Posterior cingulate gyrus (tissue), 11 donors: ENCODE data around the gene IGF2BP1.
"Not testable (repeated sequence)": the region's sequence is repeated elsewhere in the genome, so short reads cannot be mapped to it uniquely, and the experiment has no call there.

Source experiments
- DNase-seq, 10 donors: peaks; one replicate each; pipeline versions ENCODE4 v3.0.0 to v3.0.0-alpha.2; 2020 to 2021; ENCODE audit warnings: mixed read lengths in 3 of 10
- intact Hi-C: fragments of 100-400 bp; cut with DNase I; formaldehyde crosslinking; loops from one replicate; pipeline ENCODE4 v1.15.1; 2023

IGF2BP1 gene

DNA sequence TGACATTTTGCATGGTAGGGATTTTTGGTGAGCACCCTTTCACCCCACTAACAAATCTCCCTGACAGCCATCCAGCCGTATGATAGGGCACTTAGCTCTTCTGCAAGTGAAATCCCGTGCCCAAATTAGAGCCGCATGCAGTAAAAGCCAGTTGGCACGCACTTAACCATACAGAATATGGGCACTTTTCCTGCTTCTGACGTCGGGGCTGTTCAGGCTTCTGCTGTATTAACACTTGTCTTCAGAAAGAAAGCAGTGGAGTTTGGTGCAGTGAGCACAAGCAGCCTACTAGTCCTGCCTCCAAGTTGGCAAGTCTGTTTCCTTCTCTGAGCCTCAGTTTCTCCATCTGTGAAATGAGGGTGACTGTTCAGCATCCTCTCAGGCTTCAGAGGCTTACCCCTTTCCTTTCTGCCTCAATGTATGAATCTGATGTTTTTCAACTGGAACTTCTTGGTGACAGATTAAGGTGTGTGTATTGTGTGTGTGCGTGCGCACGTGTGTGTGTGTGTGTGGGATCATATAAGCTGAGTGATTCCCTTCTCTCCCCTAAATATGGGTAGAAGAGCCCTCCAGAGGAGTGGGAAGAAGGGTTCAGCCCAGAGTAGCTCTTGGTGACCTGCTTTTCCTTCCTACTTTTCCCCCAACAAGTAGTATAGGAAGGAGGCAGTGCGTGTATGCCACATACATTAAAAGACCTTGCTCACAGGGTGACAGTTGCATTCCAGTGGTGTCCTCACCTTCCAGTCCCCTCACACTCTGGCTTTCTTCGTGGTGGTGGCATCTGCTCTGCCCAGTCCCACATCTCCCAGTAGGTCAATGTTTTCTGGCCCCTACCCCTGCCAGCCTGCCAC, 19.0 kb downstream of the IGF2BP1 start:
- DNase-seq: no peak
- intact Hi-C loops: no loop called here

DNA sequence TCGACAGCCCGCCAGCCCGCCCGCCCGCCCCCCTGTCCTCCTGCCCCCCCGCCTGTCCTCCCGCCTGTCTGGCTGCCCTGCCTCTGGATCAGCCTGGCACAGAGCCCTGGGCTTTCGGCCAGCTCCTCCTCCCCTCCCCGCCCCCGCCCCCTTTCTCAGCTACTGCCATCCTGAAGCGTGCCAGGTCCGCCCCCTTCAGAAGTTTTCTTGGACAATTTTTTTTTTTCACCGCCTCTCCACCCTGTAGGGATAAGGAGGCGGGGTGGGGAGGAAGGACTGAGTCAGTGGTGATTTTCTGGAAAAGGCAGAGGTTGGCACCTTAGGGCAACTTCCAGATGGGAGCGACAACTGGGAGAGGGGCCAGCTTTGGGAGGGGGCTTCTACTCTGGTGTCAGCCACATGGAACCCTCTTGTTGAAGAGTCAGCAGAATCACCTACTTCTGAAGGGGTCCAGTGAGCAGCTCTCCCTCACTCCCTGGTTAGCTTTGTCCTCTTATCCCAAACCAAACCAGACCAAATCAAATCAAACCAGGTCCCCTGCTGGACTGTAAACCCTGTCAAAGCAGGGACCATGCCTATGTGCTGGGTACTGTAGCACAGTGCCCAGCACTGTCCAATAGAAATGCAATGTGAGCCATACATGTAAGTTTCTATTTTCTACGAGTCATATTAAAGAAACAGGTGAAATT, 19.7 kb downstream of the IGF2BP1 start:
- DNase-seq: no peak
- intact Hi-C loops: no loop called here

DNA sequence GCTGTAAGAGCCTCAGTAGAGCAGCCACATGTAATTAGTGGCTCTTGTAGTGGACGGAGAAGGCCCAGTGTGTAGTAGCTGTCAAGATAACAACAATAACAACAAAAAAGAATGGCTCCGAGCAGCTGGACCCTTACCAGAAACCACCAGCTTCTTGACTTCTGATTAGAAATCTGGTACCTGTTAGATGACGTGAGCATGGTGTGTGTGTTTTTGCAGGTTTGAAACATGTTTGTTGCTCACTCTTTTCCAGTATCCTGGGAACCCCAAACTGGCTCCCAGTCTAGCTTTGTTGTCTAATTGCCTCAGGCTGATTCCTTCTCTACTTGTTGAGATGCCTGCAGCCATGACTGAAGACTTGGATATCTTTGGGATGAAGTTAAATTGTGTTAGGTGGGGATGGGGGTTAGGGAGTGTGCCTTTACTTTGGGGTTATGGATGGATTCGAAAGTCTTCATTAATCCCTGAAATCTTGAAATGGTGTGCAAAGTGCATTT, 21.0 kb downstream of the IGF2BP1 start:
- DNase-seq: no peak
- intact Hi-C loops: no loop called here

DNA sequence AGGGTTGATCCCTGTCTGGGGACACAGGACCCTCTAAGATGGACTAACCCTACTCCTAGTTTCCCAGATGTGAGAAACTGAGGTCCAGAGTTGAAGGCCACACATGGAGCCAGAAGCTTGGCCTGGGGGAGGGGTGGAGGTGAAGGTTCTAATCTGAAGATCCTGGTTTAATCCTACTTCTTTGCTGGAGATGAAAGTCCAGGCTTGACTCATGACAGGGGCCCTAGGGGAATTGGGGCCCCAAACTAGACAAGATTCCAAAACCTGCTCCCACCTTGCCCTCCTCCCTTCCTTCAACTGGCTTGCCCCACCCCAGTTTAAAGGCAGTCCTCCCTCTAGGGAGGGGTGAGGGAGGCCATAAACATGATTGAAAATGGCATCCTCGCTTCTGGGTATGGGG, 21.6 kb downstream of the IGF2BP1 start:
- intact Hi-C loops: no loop called here
- DNase-seq: no peak

DNA sequence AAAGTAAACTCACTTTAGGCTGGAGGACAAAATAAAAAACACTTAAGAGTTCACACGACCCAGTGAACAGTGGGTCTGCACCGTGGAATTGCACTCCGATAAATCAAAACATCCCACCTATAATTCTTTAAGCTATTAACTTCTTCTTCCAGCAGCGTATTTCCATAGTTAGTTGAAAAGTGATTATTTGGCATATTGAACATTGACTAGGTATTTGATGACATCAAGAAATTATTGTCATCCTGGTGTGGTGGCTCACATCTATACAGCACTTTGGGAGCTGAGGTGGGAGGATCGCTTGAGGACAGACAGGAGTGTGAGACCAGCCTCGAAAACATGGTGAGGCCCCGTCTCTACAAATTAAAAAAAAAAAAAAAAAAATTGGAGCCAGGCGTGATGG, 23.4 kb downstream of the IGF2BP1 start:
- no peak for DNase-seq
- intact Hi-C loops: no loop called here

DNA sequence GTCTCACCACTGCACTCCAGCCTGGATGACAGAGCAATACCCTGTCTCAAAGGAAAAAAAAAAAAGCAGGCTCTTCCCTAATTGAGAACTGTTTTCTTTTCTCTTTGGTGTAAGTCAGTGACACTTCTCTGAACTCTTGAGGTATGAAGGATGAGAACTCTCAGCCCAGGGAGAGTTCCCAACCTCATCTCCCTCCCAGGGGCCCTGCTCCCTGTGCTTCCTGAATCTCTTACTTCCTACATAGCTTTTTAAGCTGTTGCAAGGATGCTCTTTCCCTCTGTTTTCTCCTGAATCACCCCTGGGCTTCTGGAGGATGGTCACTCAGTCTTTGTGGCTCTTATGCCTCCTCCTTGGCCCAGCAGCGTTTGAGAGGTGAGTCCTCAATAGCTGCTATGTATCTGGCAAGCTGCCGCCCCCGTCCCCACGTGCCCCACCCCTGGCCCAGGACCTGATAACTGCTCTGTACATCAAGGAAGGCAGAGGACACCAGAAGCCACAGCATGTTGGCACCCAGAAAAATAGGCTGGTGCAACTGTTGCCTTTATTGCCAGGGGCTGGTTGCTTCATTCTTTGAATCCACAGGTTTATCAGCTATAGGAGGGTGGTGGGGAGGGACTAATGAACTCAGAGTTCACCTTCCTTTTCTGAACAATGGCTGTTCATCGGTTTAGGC, 24.0 kb downstream of the IGF2BP1 start:
- intact Hi-C loops: no loop called here
- no peak for DNase-seq

DNA sequence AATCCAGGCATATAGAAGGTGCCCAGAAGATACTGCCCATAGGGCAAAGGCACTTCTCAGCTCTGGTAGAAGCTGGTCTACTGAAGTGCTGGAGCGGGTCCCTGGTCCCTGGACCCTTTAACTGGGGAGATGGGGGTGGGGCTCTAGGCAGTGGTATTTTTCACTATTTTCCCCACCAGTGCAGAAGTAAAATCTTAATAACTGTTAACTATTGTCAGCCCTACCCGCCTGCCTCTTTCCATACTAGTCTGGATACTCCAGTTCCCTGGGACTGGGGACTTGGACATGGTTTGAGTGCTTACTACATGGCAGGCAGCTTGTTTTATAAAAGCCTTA, 24.6 kb downstream of the IGF2BP1 start:
- intact Hi-C loops: no loop called here

DNA sequence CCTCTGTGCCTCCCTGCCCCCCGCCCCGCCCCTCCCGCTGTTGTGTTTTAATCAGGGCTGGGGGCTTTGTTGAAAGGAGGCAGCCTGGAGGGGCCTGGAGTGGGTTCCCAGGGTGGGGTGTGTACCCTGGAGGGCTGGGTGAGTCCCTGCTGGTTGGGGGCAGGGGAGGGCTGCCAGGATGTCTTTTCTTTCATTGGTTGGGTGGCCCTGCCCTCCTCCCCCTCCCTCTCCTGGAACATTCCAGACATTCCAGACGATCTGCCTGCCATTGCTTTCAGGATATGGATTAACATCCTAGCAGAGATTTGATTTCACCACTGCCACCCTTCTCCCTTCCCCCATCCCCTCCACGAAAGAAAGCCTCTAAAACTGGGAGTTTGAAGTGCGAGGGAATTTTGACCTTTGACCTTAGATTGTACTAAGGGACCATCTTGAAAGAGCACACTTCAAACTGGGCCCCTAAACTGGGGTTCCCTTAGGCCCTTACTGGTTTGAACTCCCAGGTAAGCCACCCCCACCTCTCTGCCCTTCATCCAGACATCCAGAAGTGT, 25.3 kb downstream of the IGF2BP1 start:
- no peak for DNase-seq
- intact Hi-C loops: no loop called here

More for the DNA sequence above, 24.6 kb downstream of the IGF2BP1 start:
- DNase-seq: no peak

DNA sequence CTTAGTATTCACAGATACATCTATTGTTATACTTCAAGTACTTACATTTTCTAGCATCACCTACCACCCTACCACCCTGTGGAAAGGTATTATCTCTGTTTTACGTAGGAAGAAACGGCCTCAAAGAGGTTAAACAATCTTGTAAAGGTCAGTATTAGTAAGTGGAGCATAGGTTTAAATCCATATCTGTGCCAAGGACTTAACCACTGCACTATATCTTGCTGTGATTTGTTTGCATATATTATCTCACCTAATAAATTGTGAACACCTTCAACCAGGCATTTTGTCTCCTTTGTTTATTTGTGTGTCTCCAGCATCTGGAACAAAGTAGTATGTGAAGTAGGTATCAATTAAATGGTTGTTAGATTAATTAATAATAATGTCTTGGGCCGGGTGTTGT, 27.3 kb downstream of the IGF2BP1 start:
- intact Hi-C loops: no loop called here

DNA sequence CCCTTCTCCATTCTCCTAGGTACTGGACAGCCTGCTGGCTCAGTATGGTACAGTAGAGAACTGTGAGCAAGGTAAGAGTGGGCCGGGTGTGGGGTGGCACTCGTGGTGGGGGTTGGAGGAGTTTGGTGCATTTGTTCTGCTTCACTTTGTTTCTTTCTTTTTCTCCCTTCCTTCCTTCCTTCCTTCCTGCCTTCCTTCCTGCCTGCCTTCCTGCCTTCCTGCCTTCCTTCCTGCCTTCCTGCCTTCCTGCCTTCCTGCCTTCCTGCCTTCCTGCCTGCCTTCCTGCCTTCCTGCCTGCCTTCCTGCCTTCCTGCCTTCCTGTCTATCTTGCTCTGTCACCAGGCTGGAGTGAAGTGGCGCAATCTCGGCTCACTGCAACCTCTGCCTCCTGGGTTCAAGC, 29.3 kb downstream of the IGF2BP1 start:
- DNase-seq, intact Hi-C loops: not testable (repeated sequence)

More for the DNA sequence above, 27.3 kb downstream of the IGF2BP1 start:
- DNase-seq: no peak

DNA sequence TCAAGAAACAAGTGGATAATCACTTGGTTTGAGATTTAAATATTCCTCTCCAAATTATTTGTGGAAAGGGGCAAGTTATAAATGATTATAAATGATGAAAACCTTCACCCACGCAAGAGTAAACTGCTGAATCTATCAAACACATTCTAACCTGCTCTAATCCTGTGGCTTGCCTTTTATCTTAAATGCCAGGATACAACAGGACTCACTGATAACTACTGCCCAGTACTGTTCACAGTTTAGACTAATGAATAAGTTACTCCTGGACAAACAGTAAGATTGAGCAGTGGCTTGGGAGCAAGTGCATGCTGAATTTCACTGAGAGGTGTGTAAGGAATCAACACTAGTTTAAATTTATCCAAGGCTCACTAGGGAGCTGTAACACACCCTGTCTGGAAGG, 31.1 kb downstream of the IGF2BP1 start:
- intact Hi-C loops: no loop called here
- DNase-seq: no peak

DNA sequence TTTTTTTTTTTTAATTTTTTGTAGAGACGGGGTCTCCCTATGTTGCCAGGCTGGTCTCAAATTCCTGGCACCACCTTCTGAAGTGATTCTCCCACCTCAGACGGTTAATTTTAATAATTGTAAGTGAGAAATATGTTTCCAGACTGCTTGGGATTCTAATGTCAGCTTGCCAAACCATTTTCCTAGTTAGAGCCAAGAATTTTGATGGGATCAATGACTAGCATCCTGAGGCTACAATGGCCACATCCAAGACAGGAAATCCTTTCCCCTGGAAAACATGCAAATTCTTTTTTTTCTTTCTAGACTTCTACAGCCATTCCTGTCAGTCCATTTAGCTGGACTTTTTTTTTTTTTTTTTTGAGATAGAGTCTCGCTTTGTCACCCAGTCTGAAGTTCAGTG, 32.6 kb downstream of the IGF2BP1 start:
- intact Hi-C loops: loop anchor here (5.0 kb wide), 1 partner anchor 148 kb away; no protein-coding TSS in a partner anchor
- DNase-seq: no peak

DNA sequence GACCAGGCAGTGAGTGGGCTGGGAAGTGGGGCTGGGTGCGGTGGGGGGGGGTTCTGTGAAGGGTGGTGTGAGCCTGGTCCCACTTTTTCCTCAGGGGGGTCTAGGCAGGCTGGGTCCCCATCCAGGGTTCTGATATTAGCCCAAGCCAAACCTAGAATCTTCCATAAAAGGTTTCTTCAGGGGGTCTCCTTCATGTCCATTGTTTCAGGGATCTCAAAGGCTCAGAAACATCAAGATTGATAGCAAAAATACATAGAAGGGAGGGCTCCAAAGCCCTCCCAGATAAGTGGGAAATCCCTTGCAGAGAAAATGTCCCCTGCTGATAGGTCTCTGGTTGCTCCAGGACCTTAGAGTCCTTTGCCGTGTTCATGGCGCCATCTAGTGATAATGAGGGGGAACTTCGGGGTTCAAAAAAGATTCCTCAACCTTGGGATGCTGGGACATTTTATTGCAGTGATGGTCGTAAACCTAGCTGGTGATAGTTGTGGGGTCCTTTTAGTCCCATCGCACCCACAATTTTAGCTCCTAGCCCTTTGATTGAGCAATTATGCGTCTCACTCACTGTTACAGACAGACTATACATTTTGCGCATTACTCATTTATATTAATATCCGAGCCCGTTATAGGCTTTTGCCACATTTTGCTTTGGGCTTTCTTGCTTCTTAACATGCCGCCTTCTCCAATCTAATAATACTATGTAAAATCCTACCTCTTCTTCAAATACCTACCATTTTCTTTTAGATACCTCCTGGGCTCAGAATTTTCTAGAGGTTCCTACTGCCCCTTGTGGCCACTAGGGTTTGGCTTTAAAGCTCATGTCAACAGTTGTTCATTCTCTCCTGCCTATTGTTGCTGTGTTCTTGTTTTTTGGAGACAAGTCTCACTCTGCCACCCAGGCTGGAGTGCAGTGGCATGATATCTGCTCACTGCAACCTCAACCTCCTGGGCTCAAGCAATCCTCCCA, 35.1 kb downstream of the IGF2BP1 start:
- peak in 3 of 10 donors; percentile 19 to 37 (median 29) for DNase-seq
- intact Hi-C loops: loop anchor here (2.0 to 5.0 kb wide), 2 partner anchors 150 to 217 kb away; no protein-coding TSS in a partner anchor

DNA sequence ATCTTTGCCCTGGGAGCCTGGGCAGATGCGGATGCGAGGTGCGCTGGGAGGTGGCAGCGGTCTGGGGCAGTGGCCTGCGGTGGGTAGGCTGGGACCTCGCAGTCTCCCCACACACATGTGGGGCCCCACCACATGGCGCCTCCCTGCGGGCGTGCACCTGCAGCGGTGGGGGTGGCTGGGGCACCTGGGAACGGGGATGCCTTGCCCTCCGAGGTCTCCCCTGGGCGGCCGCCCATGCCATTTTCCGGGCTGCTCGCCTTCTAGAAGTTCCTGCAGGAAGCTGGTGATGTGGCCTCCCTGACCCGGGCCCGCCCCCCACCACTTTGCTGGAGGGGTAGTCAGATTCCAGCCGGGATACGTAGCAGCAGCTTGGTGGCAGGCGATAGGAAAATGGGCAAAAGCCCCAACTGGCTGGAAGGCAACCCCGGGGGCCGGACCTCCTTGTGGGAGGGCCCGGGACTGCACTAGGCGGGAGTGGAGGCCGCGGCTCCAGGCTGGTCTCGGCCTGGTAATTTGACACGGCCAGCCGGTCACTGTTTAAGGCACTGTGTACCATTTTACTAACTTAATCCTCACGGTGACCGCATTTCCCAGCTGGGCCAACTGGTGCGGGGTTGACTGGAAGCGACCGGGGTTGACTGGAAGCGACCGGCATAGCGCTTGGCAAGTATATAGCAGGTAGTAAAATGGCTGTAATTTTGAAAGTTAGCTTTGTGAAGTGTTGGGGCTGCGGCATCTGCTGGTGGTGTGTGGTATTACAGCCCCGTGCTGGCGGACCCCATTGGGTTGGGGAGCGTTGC, 38.5 kb downstream of the IGF2BP1 start:
- no peak for DNase-seq
- intact Hi-C loops: no loop called here

DNA sequence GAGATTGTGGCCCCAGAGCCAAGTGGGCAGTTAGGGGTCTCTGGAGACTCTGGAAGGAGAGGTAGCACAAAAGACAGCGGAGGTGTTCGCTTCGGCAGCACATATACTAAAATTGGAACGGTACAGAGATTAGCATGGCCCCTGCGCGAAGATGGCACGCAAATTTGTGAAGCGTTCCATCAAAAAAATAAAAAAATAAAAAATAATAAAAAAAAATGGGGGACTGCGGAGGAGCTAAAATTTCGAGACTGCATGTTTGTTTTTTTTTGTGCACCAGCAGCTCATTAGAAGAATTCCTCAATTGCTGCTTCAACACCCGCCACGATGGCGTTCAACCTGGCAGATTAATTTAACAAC, 39.1 kb downstream of the IGF2BP1 start:
- intact Hi-C loops: no loop called here

DNA sequence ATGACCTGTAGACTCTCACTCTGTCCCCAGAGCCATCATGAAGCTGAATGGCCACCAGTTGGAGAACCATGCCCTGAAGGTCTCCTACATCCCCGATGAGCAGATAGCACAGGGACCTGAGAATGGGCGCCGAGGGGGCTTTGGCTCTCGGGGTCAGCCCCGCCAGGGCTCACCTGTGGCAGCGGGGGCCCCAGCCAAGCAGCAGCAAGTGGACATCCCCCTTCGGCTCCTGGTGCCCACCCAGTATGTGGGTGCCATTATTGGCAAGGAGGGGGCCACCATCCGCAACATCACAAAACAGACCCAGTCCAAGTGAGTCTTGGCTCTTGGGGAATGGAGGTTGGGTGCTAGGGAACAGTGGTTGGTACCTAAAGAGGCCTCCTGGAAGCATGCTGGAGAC, 41.0 kb downstream of the IGF2BP1 start:
- intact Hi-C loops: no loop called here
- DNase-seq: no peak

More for the DNA sequence above, 39.1 kb downstream of the IGF2BP1 start:
- no peak for DNase-seq

DNA sequence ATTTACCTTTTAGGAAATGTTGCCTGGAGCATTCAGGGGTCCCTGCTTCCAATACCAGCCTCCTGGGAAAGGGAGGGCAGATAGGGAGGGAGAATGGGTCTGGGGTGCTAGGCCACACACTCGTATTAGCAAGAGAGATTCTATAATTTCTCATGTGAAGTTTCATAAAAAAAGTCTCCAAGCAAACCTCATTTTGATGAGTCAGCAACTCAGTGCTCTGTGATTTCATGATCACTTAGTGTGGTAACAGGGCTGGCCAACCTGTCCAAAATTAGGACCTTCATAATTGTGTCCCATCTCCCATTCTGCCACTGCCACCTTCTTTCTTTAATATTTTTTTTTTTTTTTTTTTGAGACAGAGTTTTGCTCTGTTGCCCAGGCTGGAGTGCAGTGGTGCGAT, 41.4 kb downstream of the IGF2BP1 start:
- DNase-seq: no peak
- intact Hi-C loops: no loop called here

DNA sequence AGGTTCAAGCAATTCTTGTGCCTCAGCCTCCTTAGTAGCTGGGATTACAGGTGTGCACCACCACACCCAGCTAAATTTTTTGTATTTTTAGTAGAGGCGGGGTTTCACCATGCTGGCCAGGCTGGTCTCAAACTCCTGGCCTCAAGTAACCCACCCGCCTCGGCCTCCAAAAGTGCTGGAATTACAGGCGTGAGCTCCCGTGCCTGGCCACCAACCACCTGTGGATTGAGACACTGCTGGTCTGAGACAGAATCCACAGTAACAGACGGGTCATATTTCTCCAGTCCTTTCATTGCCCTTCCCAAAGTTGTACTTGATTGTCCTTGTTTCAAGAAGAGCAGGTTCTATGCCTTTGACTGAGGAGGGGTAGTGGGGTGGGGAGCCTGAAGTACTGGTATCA, 42.3 kb downstream of the IGF2BP1 start:
- intact Hi-C loops, DNase-seq: not testable (repeated sequence)

DNA sequence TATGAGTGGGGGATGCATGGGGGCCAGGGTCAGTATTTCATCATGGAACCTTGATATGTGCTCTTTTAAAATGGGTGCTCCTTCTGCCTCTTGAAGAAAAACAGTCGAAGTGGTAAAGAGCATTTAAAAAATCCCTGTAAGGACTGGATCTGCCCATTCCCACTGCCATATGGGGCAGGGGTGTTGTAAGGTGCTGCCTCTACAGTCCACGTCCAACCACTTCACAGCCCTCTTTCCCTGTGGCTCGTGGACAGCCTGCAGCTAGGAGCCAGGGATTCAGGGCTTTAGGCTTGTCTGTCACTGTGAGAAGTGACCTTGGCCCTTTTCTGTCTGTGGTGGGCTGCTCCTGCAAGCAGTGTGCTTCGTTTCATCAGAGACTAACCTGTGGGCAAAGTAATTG, 44.3 kb downstream of the IGF2BP1 start:
- intact Hi-C loops: no loop called here
- no peak for DNase-seq
